ENCODE results near the gene SST.
"Not testable (repeated sequence)": the region's sequence is repeated elsewhere in the genome, so short reads cannot be mapped to it uniquely, and the experiment has no call there.

SST gene

GRCh38 chr3:187695449-187695848 is 25.3 kb upstream of the SST start:
- H3K9me3 Mint-ChIP-seq = no peaks in the 10 kb centered on the region
- H3K4me3 Mint-ChIP-seq = no peak overlapping the region
- DNase-seq = no peak
- H3K27me3 Mint-ChIP-seq = peaks cover 53% of the 10 kb centered on the region
- no peaks in the 10 kb centered on the region for H3K36me3 Mint-ChIP-seq (ENCODE audit: low read depth)
- H3K27ac Mint-ChIP-seq = no peak overlapping the region
- no peaks in the 10 kb centered on the region for H3K4me1 Mint-ChIP-seq (ENCODE audit: low read depth)

- DNase-seq = no peak
- no peak overlapping the region for H3K4me3 Mint-ChIP-seq
- no peaks in the 10 kb centered on the region for H3K36me3 Mint-ChIP-seq (ENCODE audit: low read depth)
- H3K4me1 Mint-ChIP-seq (ENCODE audit: low read depth) = no peaks in the 10 kb centered on the region
- H3K27ac Mint-ChIP-seq = no peak overlapping the region
- no peaks in the 10 kb centered on the region for H3K9me3 Mint-ChIP-seq
- peaks cover 57% of the 10 kb centered on the region for H3K27me3 Mint-ChIP-seq
Measured at GRCh38 chr3:187694801-187695200, 24.6 kb upstream of the SST start.

GRCh38 chr3:187693431-187693830 is 23.2 kb upstream of the SST start:
- DNase-seq = no peak
- no peaks in the 10 kb centered on the region for H3K4me1 Mint-ChIP-seq (ENCODE audit: low read depth)
- no peak overlapping the region for H3K27ac Mint-ChIP-seq
- H3K36me3 Mint-ChIP-seq (ENCODE audit: low read depth) = no peaks in the 10 kb centered on the region
- no peaks in the 10 kb centered on the region for H3K9me3 Mint-ChIP-seq
- no peak overlapping the region for H3K4me3 Mint-ChIP-seq
- peaks cover 63% of the 10 kb centered on the region for H3K27me3 Mint-ChIP-seq

GRCh38 chr3:187689984-187690383 is 19.8 kb upstream of the SST start:
- Mint-ChIP-seq H3K36me3 (ENCODE audit: low read depth) (no peaks in the 10 kb centered on the region), H3K9me3 (peaks cover 14% of the 10 kb centered on the region), H3K4me1 (ENCODE audit: low read depth) (no peaks in the 10 kb centered on the region), H3K27ac (no peak overlapping the region), H3K4me3 (no peak overlapping the region), H3K27me3 (peaks cover 74% of the 10 kb centered on the region)
- DNase-seq = no peak

- Mint-ChIP-seq H3K4me3 (no peak overlapping the region), H3K36me3 (ENCODE audit: low read depth) (no peaks in the 10 kb centered on the region), H3K27me3 (peaks cover 74% of the 10 kb centered on the region), H3K4me1 (ENCODE audit: low read depth) (peaks cover 10% of the 10 kb centered on the region), H3K9me3 (peaks cover 19% of the 10 kb centered on the region), H3K27ac (no peak overlapping the region)
- DNase-seq = no peak
Measured at GRCh38 chr3:187686621-187687273, 16.6 kb upstream of the SST start.

GRCh38 chr3:187685948-187686347 is 15.8 kb upstream of the SST start:
- H3K27me3 Mint-ChIP-seq = peaks cover 74% of the 10 kb centered on the region

GRCh38 chr3:187684880-187685279 is 14.7 kb upstream of the SST start:
- peaks cover 19% of the 10 kb centered on the region for H3K9me3 Mint-ChIP-seq
- peaks cover 75% of the 10 kb centered on the region for H3K27me3 Mint-ChIP-seq
- H3K4me3 Mint-ChIP-seq = no peak overlapping the region
- no peaks in the 10 kb centered on the region for H3K36me3 Mint-ChIP-seq (ENCODE audit: low read depth)
- DNase-seq = no peak
- H3K4me1 Mint-ChIP-seq (ENCODE audit: low read depth) = peaks cover 10% of the 10 kb centered on the region
- no peak overlapping the region for H3K27ac Mint-ChIP-seq

More at GRCh38 chr3:187685948-187686347, 15.8 kb upstream of the SST start:
- Mint-ChIP-seq H3K9me3 (peaks cover 19% of the 10 kb centered on the region), H3K27ac (no peak overlapping the region), H3K4me3 (no peak overlapping the region), H3K36me3 (ENCODE audit: low read depth) (no peaks in the 10 kb centered on the region), H3K4me1 (ENCODE audit: low read depth) (peaks cover 10% of the 10 kb centered on the region)
- DNase-seq = no peak

GRCh38 chr3:187684444-187684843 is 14.2 kb upstream of the SST start:
- no peaks in the 10 kb centered on the region for H3K36me3 Mint-ChIP-seq (ENCODE audit: low read depth)
- H3K27me3 Mint-ChIP-seq = peaks cover 76% of the 10 kb centered on the region

GRCh38 chr3:187681756-187682155 is 11.6 kb upstream of the SST start:
- H3K27me3 Mint-ChIP-seq = peaks cover 77% of the 10 kb centered on the region
- not testable (repeated sequence) for H3K36me3 Mint-ChIP-seq (ENCODE audit: low read depth)
- H3K4me1 Mint-ChIP-seq (ENCODE audit: low read depth) = peaks cover 11% of the 10 kb centered on the region

More at GRCh38 chr3:187684444-187684843, 14.2 kb upstream of the SST start:
- DNase-seq = no peak
- Mint-ChIP-seq H3K9me3 (peaks cover 19% of the 10 kb centered on the region), H3K27ac (no peak overlapping the region), H3K4me1 (ENCODE audit: low read depth) (peaks cover 11% of the 10 kb centered on the region), H3K4me3 (no peak overlapping the region)

GRCh38 chr3:187679638-187680396 is 9.6 kb upstream of the SST start:
- Mint-ChIP-seq H3K27ac (no peak overlapping the region), H3K4me3 (no peak overlapping the region), H3K36me3 (ENCODE audit: low read depth) (no peaks in the 10 kb centered on the region), H3K9me3 (peaks cover 5% of the 10 kb centered on the region), H3K27me3 (peaks cover 85% of the 10 kb centered on the region), H3K4me1 (ENCODE audit: low read depth) (peaks cover 10% of the 10 kb centered on the region)
- peak; percentile 77 for DNase-seq

More at GRCh38 chr3:187681756-187682155, 11.6 kb upstream of the SST start:
- not testable (repeated sequence) for DNase-seq, H3K4me3 Mint-ChIP-seq, H3K27ac Mint-ChIP-seq
- peaks cover 18% of the 10 kb centered on the region for H3K9me3 Mint-ChIP-seq

GRCh38 chr3:187678726-187679268 is 8.6 kb upstream of the SST start:
- Mint-ChIP-seq H3K4me3 (no peak overlapping the region), H3K36me3 (ENCODE audit: low read depth) (no peaks in the 10 kb centered on the region), H3K27me3 (peaks cover 88% of the 10 kb centered on the region), H3K27ac (no peak overlapping the region), H3K9me3 (no peaks in the 10 kb centered on the region), H3K4me1 (ENCODE audit: low read depth) (peaks cover 1% of the 10 kb centered on the region)
- no peak for DNase-seq

GRCh38 chr3:187677604-187678003 is 7.4 kb upstream of the SST start:
- DNase-seq = no peak
- Mint-ChIP-seq H3K4me1 (ENCODE audit: low read depth) (peaks cover 1% of the 10 kb centered on the region), H3K4me3 (no peak overlapping the region), H3K9me3 (no peaks in the 10 kb centered on the region), H3K36me3 (ENCODE audit: low read depth) (no peaks in the 10 kb centered on the region), H3K27ac (no peak overlapping the region), H3K27me3 (peaks cover 89% of the 10 kb centered on the region)

GRCh38 chr3:187673012-187673411 is 2.8 kb upstream of the SST start:
- Mint-ChIP-seq H3K27me3 (peaks cover 93% of the 10 kb centered on the region), H3K27ac (no peak overlapping the region), H3K36me3 (ENCODE audit: low read depth) (no peaks in the 10 kb centered on the region), H3K9me3 (no peaks in the 10 kb centered on the region), H3K4me3 (no peak overlapping the region), H3K4me1 (ENCODE audit: low read depth) (no peaks in the 10 kb centered on the region)
- no peak for DNase-seq

- Mint-ChIP-seq H3K4me3 (no peak overlapping the region), H3K36me3 (ENCODE audit: low read depth) (no peaks in the 10 kb centered on the region), H3K4me1 (ENCODE audit: low read depth) (peaks cover 20% of the 10 kb centered on the region), H3K27ac (no peak overlapping the region), H3K27me3 (peaks cover 76% of the 10 kb centered on the region), H3K9me3 (no peaks in the 10 kb centered on the region)
- DNase-seq = no peak
Measured at GRCh38 chr3:187667526-187667925, 2.7 kb downstream of the SST start.
